ENCODE measurements around the gene SLC29A1.

DNA sequence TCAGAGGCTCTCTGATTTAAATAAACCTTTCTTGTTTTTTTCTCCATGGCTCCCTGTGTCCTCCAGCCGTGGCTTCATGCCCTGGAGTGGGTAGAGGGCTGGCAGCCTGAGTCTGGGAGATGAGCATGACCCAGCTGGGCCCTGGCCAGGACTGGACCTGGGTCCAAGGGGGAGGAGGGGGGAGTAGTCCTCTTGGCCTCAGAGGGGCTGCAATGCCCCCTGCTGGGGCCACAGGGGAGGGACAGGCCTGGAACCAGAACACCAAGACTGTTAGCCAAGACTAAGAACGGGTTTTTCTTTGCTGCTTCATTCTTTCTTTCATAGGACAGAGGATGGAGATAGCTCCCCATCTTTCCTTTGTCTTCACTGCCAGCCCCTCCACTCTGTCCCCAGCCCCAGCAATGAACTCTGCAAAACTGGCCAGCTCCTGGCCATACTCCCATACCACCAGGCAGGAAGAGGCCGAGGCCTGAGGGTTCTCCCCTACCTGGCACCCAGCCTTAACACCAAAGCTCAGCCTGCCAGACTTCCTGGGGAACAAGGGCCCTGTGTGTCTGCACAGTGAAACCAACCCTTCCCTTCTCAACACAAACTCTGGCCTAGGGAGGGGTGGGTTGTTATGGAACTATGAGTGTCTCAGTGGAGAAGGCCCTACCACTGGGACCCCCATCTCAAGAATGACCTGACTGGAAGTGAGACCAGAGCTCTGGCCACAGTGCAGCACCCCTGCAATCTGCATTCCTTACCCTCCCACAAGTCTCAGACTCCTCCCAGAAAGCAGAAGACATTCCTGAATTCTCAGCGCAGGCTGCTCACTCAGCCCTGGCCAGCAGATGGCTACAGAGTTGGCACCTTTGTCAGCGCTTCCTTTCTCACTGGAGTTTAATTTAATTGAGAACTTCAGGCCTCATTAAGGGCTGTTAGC, 11.0 kb downstream of the SLC29A1 start:
- TF ChIP-seq, protein P1, sequence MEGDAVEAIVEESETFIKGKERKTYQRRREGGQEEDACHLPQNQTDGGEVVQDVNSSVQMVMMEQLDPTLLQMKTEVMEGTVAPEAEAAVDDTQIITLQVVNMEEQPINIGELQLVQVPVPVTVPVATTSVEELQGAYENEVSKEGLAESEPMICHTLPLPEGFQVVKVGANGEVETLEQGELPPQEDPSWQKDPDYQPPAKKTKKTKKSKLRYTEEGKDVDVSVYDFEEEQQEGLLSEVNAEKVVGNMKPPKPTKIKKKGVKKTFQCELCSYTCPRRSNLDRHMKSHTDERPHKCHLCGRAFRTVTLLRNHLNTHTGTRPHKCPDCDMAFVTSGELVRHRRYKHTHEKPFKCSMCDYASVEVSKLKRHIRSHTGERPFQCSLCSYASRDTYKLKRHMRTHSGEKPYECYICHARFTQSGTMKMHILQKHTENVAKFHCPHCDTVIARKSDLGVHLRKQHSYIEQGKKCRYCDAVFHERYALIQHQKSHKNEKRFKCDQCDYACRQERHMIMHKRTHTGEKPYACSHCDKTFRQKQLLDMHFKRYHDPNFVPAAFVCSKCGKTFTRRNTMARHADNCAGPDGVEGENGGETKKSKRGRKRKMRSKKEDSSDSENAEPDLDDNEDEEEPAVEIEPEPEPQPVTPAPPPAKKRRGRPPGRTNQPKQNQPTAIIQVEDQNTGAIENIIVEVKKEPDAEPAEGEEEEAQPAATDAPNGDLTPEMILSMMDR (IDR thresholded peaks at IDR 0.05; ENCODE audit: control extremely low read depth in 1 of 3, insufficient read depth in 1 of 3, low read depth in 1 of 3, low read length in 3 of 3), result peak in 2 of 3 experiments; percentile 74 to 76; a peak in 3 of 4 replicates
- TF ChIP-seq KDM5A (IDR thresholded peaks at IDR 0.05; ENCODE audit: low read length), result no peak
- TF ChIP-seq, protein P2, sequence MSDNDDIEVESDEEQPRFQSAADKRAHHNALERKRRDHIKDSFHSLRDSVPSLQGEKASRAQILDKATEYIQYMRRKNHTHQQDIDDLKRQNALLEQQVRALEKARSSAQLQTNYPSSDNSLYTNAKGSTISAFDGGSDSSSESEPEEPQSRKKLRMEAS (IDR thresholded peaks at IDR 0.05), result no peak
- no peak for TF ChIP-seq TCF12 (IDR thresholded peaks at IDR 0.05; ENCODE audit: low read depth, low read length)
- TF ChIP-seq EZH2 (IDR thresholded peaks at IDR 0.05; ENCODE audit: low read depth, low read length, severe bottlenecking), result no peak
- no peak for TF ChIP-seq YY1 (IDR thresholded peaks at IDR 0.05; ENCODE audit: low read depth, low read length)
- 0 out of 4 replicates have a peak, but pooled peaks of 1 of the 2 experiments have one; percentile 34 for TF ChIP-seq SIN3A (conservative IDR thresholded peaks at IDR 0.05 in 1 of 2, IDR thresholded peaks at IDR 0.05 in 1 of 2; ENCODE audit: low read depth in 1 of 2, low read length in 2 of 2)
- no peak for TF ChIP-seq GABPA (IDR thresholded peaks at IDR 0.05; ENCODE audit: borderline replicate concordance, insufficient read depth, low read length)
- TF ChIP-seq RAD21 (IDR thresholded peaks at IDR 0.05 in 1 of 2, conservative IDR thresholded peaks at IDR 0.05 in 1 of 2; ENCODE audit: low read depth in 2 of 2, low read length in 2 of 2), result peak; percentile 62 to 76
- 0 out of 3 replicates have a peak, but pooled peaks of 1 of the 2 experiments have one; percentile 20 for TF ChIP-seq POLR2A (IDR thresholded peaks at IDR 0.05; ENCODE audit: control extremely low read depth in 1 of 2, low read depth in 2 of 2, low read length in 2 of 2)
- TF ChIP-seq TEAD4 (IDR thresholded peaks at IDR 0.05; ENCODE audit: low read depth, low read length), result peak; percentile 89
- no peak for TF ChIP-seq EP300 (IDR thresholded peaks at IDR 0.05; ENCODE audit: borderline replicate concordance in 1 of 2, low read depth in 2 of 2, low read length in 2 of 2)
- no peak for TF ChIP-seq JUN (IDR thresholded peaks at IDR 0.05; ENCODE audit: low read depth, low read length)
- TF ChIP-seq RFX5 (IDR thresholded peaks at IDR 0.05; ENCODE audit: borderline replicate concordance, low read depth, low read length), result no peak
